HG03095 (cell line): ENCODE measurements around the gene TELO2.
A peak's percentile ranks its signal among the peaks of the same experiment; 100 is the strongest.
"Not testable (repeated sequence)": the region's sequence is repeated elsewhere in the genome, so short reads cannot be mapped to it uniquely, and the experiment has no call there.

Experiments used
- ATAC-seq: cut with Tn5 transposase; IDR thresholded peaks from one replicate; pipeline ENCODE4 v1.9.1; 2021; ENCODE audit warnings: moderate library complexity; ENCODE audit not compliant: unreplicated experiment

The TELO2 gene

DNA sequence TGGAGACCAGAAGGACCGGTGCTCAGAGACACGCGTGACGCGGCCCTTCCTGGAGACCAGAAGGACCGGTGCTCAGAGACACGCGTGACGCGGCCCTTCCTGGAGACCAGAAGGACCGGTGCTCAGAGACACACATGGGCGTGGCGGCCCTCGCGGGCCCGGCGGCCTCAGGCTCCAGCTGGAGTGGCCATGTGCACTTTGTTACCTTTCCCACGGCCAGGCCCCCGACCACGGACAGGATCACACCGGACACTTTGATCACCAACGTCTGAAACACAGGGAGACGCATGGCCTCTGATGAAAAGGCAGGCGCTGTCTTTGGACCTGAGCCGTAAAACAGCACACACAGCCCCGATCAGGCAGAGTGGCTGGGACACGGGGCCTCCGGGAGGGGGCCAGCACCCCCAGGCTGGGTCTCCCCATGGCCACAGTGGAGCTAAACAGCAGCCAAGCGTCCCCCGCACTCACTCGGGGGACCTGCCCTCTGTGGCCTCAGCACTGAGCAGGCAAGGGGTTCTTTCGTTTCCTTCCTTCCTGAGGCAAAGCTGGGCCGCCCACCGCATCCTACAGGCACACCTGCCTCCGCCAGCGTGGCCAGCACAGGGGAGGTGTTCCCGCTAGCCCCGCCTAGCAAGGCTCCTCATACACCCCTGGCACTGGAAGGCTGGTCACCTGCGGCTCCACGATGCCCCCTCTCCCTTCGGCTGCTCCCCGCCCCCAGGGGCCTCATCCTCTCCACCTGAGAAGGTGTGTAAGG, 35.5 kb upstream of the TELO2 start:
- ATAC-seq, result no peak

DNA sequence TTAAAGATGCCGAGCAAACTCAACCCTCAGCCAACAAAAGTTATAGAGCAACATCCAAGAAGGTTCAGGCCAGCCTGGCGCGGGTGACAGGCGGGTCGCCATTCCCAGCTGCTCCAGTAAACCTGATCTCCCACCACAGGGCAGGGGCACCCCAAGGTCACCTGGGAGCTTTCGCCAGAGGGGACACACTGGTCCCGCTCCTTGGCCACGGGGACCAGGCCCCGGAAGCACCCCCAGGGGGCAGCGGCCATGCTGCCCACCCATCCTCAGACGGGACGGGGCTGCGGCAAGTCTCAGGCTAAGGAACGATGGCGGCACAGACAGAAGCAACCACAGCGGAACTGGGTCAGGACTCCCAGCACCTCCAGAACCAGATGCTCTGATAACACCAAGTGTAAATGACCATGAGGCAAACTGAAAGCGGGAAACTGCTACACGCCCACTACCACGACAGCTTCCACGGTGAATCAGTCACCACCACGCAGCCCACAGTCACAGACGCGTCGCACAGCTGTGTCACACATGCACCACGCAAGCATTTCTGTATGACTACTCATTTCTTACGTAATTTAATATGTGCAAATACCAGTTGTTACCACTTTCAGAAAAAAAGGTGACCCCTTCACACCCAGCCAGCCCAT, 34.7 kb upstream of the TELO2 start:
- no peak for ATAC-seq

DNA sequence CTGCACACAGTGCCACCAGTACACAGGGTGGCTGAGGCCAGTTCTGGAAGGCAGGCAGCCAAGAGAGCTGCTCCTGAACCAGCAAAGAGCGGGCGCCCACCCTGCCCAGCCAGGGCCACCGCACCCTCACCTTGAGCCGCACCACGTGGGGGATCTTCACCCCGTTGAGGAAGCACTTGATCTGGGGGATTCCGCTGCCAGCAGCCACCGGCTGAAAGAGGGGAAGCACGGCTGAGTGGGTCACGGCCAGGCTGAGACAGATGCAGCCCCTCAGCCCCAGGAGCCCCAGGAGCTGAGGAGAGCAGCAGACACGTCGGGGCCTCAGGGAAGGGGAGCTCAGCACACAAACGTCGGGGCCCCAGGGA, 34.2 kb upstream of the TELO2 start:
- ATAC-seq, result no peak

DNA sequence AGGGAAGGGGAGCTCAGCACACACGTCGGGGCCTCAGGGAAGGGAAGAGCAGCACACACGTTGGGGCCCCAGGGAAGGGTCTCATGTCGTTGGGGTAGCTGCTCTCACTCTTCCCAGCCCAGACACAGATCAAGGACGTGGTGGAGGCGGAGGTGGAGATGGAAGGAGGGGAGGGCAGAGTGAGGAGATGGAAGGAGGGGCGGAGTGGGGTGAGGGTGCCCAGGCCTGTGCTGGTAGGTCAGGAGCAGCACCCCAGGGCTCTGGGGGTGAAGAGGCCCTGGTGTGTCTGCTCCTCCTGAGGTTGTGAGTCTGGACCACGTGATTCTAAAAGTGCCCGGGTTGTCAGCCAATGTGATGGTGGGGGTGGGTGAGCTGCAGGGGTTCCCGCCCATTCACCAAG, 33.2 kb upstream of the TELO2 start:
- ATAC-seq, result no peak

DNA sequence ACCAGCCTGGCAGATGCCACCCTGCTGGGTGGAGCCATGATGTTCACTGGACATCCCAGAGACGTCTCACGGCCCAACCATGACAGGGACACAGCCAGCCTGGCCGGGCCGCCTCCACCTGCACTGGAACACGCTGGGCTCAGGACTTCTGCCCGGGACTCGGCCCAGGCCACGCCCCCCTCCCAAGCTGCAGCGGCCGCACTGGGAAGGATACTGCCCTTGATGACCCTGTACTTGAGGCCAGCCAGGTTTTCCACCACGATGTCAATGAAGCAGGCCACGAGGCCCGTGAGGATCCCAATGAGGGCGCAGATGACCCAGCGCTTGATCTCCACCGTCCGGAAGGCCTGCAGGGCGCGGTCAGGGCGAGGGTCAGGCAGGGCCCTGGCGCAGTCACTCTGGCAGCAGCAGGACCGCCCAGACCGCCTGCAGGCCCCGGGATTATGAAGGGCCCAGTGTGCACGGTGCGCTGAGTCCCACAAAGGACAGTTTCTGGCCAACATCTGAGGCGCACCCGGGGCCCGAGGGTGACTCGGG, 32.5 kb upstream of the TELO2 start:
- no peak for ATAC-seq

DNA sequence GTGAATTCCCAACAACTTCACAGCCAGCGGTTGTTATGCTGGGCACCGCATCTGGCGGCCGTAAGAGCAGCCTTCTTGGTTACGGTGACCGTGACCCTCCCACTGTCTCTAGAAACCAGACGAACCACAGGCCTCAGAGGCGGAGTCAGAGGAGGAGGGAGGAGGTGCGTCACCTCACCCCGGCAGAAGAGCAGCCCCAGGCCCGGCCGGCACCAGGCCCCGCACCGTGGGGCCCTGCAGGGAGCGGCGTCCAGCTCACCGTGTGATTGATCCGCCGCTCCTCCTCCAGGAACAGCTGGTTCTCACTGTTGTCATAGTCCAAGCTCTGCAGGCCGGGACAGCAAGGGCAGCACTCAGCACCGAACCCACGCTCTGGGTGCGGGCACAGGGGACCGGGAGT, 32.0 kb upstream of the TELO2 start:
- no peak for ATAC-seq

DNA sequence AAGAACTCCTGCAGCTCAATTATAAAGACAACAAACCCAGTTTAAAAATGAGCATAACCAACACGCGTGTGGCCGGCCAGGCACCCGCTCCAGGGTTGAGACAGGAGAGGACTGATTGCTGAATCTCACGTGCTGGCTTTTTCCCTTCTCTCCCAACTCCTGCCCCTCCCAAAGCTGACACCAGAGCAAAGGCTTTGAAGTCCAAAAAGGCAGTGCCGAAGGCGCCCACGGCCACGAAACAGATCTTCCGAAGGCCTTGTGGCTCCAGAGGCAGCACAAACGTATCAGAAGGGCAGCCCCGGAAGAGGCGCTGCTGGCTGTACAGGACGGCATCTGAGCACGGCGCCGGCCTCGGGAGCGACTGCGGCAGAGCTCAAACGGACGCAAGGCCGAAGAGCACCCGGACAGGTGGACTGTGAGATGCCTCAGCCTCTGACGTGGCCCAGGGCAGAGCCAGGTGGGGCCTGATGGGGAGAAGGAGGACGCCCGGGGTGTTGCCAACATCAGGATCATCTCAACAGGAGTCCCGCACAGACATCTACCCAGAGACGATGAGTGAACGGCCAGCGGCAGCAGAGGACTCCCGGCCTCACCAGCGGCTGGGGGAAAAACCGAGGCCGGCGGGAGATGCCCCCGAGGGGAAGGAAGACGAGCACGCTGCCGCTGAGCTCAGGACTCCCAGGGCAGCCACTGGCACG, 28.8 kb upstream of the TELO2 start:
- ATAC-seq, result no peak

DNA sequence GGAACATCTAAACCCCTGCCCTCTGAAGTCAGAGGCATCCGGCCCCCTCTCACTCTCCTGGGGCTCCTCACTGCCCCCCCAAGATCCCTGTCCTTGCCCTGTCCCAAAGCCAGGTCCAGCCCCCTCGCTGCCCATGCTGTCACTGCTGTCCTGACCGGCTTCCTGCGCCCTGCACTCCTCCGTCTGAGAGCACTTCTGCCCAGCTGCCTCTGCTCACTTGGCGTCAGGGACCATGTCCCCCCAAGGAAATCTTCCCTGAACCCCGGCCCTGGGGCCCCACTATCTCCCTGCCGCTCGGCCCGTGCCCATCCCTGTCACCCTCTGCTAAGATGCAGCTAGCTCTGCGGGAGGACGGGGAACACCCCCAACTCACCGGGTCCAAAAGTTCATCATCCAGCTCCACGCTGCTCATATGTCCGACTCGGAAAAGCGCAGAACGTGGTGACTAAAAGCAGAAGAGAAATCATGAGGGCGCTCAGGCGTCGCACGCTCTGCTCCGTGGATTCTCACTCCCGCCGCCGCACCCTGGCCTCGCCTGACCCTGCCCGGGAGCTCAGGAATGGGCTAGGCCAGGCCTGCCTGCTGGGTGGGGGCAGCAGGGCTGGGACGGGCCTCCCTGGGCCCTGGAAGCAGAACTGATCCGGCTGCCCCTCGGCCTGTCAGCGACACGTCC, 28.1 kb upstream of the TELO2 start:
- ATAC-seq, result no peak

DNA sequence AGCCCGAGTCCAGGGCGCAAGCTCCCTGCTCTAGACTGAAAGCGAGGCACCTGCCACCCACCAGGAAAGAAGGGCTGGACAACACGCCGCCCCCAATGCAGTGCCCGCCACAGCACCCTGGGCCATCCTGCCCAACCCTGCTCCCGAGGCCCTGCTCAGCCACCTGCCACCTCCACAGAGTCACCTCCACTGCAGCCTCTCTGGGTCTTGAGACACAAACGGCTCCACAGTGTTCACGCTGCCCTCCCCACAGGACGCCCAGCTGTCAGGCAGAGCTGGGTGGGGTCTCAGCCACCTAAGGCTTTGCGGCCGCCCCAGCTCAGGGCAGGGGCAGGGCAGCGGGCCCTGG, 27.6 kb upstream of the TELO2 start:
- no peak for ATAC-seq

DNA sequence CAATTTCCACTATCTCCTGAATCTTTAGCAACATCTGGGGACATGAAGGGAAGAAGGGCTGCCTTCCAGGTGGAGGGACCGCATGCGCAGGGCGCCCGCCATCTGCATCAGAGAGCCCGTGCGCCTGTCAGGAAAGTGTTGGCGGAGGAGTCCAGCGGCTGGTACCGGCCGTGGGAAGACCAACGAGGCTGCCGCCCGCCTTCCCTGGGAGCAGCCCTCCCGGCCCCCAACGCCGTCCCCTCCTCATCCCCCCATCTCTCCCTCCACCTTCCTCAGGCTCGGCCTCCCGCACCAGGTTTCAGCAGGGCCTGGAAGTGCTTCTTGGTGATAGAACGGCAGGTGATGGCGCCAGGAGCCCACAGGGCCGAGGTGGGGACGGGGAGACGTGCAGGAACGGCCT, 27.1 kb upstream of the TELO2 start:
- no peak for ATAC-seq

DNA sequence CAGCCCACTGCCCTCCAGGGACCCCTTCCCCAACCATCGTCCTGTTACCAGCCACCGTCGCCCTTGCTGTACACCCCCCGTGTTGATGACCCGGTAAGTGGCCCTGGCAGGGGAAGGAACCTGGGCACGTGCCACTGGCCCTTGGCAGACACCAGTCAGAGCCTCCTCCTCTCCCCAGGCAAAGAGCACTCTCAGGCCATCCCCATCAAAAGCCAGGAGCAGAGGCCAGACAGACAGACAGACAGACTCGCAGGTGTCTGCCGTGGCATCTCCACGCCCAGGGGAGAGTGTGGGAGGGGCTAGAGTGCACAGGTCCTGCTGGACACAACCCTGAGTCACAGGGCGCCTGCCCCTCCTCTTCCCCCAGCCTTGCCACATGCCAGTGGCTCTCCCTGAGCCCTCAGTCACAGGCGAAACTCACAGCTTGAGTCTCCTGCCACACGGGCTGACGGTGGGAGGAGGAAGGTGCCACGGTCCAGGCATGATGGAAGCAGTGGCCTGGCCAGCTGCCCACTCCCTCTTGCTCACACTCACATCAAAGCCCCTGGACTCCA, 26.1 kb upstream of the TELO2 start:
- ATAC-seq, result no peak

DNA sequence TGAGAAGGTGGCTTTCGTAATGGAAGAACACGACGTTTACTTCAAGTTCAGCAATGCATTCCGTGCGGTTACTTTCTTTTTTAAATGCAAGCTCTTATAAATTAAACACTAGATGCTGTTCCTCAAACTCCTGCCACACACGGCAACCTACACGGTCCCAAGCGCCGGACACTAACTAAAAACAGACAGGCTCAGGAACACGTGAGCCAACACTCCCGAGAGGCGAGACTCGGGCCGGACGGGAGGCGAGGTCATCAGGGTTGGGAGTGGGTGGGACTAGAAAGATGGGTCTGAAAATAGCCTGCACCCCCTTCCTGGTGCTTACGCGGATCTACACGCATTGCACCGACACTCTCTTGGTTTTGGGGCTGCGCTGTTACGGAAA, 24.7 kb upstream of the TELO2 start:
- ATAC-seq, result no peak

DNA sequence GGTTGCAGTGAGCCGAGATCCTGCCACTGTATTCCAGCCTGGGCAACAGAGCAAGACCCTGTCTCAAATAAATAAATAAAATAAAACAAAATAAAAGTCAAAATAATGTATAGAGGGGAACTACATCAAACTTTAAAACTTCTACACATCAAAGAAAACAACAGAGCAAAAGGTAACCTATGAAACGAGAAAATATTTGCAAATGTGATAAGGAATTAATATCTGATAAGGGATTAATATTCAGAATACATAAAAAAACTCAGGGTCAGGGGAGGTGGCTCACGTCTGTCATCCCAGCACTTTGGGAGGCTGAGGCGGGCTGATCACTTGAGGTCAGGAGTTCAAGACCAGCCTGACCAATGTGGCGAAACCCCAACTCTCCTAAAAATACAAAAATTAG, 24.0 kb upstream of the TELO2 start:
- not testable (repeated sequence) for ATAC-seq

DNA sequence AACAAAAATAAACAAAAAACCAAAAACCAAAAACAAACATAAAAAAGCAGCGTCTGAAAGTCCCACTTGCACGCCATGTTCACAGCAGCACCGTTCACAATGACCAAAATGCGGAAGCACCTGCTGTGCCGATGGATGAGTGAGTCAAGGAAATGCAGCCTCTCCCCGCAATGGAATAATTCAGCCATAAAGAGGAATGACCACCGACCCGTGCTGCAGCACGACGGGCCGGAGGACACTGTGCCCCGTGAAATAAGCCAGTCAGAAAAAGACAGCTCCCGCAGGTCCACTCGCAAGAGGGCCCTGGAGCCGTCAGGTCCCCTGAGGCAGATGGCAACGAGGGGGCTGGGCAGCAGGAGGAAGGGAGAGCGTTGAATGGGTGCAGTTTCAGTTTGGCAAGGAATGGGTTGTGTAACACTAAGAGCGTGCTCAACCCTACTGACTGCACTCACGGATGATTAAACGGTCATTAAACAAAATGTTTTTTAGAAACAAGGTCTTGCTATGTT, 23.4 kb upstream of the TELO2 start:
- no peak for ATAC-seq

DNA sequence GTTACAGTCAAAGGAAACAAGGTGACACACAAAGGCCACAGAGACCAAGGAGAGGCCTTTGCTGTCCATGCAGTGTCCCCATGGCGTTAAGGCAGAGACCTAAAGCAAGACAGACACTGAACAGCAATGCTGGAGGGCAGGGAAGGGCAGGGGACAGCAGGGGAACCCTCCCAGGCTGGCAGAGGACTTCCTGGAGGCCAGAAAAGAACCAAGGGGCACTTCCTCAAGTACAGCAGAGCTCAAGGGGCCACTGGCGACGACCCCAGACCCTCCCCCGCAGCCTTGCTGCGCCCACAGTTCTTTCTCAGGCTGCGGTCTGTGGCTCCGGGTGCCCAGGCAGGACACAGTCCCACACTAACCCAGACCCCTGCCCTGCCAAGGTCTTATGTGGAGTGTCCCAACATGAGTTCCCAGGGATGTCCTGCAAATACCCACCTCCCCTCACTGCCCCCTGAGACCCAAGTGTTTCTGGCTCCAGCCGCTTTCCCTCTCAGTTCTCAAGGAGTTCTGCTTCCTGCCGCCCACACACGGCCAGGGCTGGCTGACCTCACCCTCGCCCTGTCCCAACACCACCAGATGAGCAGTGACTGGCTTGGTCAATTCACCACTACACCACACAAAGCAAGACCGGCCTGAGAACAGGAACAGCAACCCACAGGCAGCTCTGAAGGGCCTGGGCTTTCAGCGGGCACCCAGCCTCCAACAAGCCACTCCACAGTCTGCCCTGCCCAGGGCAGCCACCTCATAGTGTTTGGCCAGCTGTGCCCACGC, 22.5 kb upstream of the TELO2 start:
- no peak for ATAC-seq

DNA sequence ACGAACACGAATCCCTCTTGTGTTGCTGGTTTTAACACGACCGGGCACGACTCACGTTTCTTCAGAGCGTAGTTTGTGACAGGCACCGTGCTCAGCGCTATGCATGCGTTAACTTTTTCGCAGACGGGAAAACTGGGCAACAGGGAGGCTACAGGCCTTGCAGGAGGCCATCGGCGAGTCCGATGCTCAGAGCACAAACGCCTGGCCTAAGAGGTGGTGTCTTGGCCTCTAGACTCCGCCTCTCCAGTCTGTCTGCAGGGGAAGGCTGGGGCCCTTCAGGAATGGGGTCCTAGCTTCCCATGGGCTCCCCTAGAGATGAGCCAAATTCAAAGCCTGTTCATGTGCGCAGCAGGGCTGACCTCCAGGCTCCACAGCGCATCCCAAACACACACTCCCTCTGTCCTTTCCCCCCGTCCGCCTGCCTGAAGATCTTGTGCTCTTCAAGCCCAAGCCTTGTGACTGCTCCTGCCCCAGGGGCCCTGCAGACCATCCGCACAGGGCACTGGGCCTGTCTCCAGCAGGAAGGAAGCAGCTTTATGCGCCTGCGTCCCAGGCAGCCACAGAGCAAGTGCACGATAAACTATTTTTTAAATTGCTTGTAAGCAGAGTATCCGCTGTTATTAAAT, 21.5 kb upstream of the TELO2 start:
- ATAC-seq, result no peak

DNA sequence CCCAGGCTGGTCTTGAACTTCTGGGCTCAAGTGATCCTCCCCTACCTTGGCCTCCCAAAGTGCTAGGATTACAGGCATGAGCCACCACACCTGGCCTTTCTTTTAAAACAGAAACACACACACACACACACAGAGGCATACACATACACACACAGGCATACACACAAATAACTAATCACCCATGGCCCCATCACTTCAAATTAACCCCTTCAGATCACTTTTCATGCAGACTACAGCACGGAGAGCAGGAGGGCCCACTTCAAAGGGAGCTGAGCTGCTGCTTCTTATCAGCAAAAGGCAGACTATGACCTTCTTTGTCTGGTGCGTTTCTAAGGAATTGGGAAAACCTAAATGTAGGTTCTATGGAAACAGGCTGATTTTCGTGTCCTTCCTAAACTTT, 20.2 kb upstream of the TELO2 start:
- ATAC-seq, result no peak

DNA sequence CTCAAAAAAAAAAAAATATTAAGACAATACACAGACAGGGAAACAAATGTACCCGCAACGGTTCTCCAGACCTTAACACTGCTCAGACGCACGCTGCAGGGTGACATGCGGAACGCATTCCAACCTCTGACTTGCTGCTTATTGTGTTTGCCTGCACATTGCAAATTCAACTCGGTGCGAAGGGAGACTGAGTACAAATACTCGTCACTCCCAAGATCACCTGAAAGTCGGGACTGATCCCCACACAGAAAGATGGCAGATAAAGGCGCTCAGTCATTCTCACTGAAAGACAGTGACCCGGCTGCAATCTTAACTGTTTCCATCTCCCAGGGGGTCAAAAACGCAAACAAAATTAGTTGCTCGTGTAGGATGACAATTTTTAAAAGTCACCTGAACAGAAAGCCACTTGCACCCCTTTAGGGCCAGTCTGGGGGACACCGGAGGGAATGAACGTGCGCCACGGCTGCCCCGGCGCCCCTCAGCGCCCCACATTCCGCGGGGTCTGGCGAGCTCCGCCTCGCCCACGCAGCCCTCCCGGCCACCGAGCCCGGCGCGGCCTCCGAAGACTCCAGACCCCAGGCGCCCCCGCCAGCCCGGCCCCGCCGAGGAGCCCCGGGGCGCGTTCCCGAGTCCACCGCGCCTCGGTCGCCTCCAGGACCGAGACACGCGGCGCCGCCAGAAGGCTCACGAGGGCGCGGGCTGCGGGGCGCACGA, 18.9 kb upstream of the TELO2 start:
- peak; percentile 22 for ATAC-seq

DNA sequence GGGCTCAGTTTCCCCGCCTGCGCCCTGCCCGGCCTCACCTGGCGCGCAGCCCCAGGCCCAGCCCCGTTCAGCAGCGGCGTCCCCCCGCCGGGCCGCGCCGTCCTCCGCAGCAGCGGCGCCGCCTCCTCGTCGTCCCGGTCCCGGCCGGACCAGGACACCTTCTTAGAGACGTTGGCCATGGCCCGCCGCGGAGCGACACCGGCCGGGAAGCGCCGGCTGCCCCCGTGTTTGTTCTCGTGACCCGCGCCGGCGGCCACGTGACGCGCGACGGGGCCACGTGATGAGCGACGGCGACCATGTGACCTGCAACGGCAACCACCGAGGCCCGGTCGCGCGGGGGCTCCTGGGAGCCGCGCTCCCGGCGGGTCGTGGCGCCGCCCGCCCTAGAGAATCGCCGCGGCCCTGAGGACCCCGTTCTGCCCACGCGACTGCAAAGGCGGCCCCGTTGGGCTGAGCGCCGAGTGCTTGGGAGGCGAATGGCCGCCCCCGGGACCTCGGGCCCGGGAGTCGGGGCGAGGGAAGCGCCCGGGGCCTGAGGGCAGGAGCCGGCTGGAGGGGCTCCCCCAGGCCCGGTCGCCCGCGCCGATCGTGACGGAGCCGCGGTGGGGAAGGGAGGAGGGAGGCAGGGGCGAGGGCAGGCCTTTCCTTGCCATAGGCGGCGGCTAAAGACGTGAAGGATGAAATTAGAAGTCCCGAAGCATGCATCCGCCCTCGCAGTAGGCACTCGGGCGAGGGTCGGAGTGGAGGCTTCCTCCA, 18.2 kb upstream of the TELO2 start, which contains the start of gene CLCN7:
Gene CLCN7, minus strand, starts transcription at position 233 of the 756 bp plus-strand sequence. Its CDS starts 54 bp downstream, at position 179.
- peak; percentile 58 for ATAC-seq
